Activated T-helper 1 cell treated with anti-CD3 and anti-CD28 coated beads, Interleukin-2, amount 50 U/mL, for 16 hours (primary cell): ENCODE data around the gene BRD2.

Experiments used
- DNase-seq, 2 donors: peaks; one replicate each; pipeline ENCODE4 v3.0.0-alpha.2; 2020; ENCODE audit warnings: low read depth in 1 of 2, low spot score in 1 of 2

The BRD2 gene

DNA sequence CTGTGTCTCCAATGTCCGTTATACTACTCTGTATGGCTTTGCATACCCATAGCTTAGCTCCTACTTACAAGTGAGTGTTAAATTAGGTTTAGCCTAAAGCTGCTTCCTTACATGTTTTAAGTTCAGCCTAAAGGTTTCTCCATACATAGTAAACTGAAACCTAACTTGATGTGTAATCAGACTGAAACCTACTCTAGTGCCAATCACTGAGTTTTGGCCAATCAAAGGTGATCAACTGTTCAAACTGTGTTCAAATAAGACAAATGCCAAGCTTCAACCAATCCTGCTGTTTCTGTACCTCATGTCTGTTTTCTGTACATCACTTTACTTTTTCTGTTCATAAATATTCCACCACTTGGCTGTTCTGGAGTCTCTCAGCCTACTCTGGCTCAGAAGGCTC lies 21.0 kb downstream of the BRD2 start:
- DNase-seq = no peak

DNA sequence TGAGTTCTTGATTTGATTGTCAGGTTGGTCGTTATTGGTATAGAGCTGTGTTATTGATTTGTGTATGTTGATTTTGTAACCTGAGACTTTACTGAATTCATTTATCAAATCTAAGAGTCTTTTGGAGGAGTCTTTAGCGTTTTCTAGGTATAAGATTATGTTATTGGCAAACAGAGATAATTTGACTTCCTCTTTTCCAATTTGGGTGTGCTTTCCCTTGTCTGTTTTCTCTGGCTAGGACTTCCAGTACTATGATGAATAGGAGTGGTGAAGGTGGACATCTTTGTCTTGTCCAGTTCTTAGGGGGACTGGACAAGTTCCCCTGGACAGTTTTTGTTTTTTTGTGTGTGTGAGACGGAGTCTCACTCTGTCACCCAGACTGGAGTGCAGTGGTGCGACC lies 23.6 kb downstream of the BRD2 start:
- no peak for DNase-seq

DNA sequence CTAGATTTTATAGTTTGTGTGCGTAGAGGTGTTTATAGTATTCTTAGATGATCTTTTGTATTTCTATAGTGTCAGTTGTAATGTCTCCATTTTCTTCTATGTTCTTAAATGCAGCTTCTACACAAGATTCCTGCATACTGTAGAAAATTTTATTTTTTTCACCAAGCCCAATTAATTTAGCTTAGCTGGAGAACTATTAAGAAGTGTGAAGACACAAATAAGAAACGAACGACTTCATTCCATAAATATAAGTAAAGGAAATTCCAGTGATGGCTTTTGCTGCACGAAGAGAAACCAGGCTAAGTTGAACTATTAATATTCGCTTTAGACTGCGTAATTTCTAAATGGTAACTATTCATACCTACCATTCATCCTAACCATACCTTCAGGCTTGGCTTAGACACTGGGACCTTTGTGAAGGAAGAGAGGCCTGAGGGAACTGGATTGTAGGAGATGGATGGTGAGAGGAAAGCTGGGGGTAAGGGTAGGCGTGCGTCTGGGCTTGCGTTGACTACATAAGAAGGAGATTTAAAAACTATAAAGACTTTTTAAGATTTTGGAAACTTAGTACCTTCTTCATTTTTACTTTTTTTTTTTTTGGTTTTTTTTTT lies 25.1 kb downstream of the BRD2 start:
- DNase-seq = no peak

DNA sequence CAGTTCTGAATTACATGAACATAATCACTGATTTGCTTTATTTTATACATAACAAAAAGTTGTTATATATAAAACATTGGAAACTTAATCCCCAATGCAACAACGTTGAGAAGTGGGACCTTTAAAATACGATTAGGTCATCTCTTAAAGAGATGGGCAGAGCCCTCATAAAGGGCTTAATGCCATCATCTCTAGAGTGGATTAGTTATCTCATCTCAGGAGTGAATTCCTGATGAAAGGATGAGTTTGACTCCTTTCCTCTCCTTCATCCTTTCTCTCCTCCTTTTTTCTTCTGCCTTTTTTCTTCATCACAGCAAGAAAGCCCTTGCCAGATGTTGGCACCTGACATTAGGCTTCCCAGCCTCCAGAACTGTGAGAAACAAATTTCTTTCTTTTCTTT lies 27.1 kb downstream of the BRD2 start:
- no peak for DNase-seq

DNA sequence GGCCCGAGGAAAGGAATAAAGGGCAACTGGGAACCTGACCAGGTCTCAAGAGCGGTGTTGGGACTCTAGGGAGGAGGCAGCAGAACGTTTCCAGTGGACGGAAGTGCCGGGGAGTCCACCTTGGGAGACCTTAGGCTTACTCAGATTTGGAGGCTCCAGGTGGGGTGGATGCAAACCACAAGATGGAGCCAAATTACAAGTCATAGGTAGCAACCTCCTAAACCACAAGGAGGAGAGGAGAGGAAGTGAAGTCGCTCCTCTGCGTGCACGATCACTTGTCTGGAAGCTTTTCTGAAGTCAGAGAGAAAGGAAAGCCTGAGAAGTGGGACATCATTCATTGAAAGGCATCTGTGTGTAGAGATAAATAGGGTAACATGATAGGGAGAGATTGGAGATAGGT lies 31.7 kb downstream of the BRD2 start:
- DNase-seq = no peak

DNA sequence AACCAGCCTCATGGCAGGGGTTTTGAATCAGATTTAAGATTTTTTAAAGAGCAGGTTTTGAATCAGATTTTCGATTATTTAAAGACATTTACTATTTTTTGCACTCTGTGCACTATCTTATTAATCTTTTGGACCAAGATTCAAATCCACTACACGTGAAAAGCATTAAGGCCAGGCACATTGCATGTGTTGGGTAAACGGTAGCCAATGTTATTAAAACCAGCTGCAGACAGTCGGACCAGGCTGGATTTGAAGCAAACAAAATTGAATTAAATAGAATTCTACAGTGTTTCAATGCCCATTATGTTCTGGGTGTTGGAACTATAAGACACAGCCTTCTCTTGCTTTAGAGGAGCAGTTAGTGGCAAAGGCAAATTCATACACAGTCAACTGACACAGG lies 33.3 kb downstream of the BRD2 start:
- DNase-seq = no peak

DNA sequence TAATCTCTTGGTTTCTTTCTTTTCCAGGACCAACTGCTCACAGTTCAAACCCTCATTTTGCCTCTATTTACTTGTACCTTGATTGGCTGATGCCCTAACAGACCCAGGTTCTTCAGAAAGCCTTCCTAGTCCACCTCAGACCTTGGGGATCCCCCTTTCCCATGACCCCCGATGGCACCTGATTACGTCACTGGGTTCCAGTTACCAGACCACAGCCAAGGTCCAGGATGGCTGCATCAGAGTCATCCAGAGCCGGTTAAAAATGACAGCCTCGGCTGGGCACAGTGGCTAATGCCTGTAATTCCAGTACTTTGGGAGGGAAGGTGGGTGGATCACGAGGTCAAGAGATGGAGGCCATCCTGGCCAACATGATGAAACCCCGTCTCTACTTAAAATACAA lies 36.5 kb downstream of the BRD2 start:
- no peak for DNase-seq

DNA sequence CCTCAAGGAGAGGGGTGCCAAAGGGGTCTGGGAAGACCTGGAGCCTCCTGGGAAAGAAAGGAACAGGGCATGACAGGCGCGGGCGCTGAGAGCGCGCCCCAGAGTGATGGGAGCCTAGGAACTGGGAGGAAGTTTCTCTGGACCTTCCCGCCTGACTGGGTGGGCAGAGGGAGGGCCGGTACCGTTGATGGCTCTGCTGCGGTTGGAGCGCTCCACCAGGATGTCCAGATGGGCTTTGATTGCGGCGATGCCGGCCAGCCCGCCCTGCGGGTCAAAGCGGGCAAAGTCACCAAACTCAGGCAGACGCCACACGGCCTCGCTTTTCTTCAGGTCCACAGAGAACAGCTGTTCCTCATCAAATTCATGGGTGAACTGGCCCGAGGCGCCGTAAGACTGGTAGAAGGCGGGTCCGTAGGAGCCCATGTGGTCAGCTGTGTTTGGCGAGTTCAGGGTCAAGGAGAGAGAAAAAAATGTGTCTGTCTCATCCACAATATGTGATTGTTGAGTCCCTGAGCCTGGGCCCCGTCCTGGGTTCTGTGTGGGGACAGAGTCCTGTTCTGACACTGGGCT lies 39.5 kb downstream of the BRD2 start:
- DNase-seq = no peak

DNA sequence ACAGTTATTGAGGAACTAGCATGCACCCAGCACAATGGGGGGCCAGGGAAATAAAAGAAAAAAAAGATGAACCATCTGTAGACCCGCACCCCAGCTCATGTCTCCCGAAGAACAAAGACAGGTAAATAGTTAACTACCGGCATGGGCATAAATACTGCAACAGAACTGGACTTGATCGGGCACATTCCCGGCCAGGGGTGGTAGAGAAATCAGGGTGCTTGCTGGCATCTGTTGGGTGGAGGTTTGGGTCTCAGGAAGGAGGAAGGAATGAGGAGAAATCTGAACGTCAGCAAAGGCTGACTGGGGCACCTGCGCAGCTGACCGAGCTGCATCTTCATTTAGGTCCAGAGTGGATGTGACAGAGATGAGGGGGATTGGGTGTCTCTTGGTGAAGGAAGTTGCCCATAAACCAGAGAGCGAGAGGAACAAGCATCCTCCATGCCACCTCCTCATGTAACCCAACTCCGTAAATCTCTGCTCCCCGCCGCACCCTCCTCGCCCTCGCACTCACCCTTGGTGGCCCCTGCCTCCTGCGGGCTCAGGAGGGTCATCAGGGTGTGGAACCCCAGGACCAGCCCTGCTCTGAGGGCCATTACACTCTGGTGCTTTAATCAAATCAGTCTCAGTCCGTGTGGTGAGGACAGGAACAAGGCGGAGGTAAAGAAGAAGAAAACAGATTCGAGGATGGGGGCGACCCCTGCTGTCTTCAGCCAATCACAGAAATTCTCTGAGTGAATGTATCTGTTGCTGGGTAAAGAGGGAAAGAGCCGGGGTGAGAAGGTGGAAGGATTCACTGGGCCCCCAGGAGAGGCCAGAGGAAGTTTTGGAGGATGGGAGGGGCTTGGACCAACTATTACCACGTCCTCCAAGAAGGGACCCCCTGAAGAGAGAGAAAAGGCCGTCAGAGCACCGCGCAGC lies 40.8 kb downstream of the BRD2 start, which contains the start of gene HLA-DOA:
TSS of gene HLA-DOA (minus strand) at position 648 of the 918 bp plus-strand sequence.
- DNase-seq = no peak

DNA sequence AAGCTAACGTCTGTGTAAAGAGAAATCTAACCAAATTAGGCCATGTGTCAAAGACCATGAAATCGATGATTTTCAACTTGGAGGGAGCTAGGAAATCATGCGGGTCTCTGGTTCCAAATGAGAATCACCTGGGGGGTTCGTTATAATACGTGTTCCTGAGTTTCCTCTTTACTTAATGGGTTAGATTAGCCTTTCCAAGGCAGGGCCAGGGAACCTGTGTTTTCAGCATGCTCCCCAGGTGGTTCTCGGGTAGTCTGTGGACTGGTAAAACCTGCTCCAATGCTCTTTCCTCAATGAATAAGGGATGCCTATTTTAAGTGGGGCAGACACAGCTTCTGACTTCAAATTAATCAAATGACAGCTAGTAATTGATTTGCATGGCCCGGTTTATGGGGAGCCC lies 42.0 kb downstream of the BRD2 start:
- DNase-seq = no peak

DNA sequence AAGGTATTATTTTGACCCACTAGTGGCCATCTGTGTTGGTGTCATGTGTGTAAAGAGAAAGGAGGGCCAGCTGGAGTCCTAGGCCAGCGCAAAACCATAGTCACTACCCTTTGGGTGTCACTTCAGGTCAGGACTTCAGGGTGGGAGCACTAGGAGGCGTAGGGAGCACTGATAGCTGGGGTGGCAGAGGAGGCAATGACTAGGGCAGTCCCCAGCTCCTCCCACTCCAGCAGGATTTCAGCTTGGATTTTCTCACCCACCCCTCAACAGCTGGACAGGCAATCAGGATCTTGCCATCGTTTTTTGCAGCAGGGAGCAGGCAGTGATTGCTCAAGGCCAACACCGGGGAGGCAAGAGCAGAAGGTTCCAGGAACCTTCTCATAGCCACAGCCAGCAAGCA lies 45.2 kb downstream of the BRD2 start:
- no peak for DNase-seq

DNA sequence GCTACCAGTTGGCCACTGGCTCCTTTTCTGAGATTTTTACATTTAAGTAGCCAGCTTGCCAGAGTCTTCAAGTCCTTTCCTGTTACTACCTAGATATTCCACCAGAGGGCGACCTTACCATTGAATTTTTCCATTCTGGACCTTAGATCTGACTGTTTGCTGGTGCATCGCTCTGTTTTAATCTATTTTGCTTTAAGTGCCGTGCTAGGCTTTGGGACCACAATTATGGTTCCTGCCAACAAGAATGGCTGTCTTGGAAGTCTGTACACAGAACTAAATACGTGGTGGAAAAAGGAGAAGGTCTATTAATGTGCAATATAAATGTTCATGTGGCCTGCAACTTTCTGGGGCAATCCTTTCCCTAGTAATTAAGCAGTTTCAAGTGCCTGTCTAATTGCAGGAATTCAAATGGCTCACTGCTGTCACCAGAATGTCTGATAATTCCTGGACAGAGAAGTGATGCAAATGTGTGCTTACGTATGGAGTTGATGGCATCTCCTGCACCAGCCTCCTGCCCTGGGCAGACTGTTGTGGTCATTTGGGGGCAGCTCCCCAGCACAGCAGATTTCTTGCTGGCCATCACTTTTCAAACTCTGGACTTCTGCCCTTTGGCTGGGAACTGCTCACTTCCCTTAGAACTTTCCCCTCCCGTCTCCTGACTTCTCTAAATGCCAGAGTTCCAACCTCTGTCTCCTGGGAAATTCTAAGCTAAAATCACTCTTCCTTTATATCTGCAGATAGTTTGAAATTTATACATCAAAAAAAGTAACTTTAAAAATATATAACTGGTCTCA lies 46.6 kb downstream of the BRD2 start:
- DNase-seq = no peak

DNA sequence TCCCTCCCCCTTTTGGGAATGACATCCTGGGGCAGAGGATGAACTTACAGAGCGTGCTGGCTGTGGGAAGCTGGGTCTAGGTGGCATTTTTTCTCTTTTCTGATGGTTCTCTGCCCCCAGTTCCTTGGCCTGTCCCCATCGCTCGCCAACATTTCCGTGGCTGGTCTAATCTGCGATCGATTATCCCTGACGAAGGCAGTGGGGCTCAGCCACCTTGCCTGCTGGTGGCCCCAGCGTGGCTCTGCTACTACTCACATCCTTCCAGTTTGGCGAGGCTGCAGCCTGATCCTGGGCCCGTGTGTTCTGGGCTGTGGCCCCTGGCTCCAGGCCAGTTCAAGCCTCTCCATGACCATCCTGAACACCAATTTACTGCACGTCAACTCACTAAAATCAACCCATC lies 47.4 kb downstream of the BRD2 start:
- DNase-seq = no peak

DNA sequence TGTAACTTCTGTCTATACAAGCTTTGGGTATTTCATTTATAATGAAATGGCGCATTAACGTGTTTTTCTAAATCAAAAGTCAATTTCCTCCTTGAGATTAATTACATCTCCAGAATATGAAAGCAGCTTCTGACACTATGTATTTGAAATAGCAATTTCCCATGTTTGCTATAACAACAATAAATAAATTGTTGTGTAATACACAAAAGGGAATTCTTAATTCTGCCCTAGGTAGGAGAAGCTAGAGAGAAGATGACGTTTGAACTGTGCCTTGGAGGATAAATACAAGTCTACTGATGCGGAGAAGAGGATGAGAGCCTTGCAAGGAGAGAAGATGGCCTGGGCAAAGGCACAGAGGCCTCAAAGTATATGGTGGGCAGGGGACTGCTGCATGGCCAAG lies 48.6 kb downstream of the BRD2 start:
- no peak for DNase-seq

DNA sequence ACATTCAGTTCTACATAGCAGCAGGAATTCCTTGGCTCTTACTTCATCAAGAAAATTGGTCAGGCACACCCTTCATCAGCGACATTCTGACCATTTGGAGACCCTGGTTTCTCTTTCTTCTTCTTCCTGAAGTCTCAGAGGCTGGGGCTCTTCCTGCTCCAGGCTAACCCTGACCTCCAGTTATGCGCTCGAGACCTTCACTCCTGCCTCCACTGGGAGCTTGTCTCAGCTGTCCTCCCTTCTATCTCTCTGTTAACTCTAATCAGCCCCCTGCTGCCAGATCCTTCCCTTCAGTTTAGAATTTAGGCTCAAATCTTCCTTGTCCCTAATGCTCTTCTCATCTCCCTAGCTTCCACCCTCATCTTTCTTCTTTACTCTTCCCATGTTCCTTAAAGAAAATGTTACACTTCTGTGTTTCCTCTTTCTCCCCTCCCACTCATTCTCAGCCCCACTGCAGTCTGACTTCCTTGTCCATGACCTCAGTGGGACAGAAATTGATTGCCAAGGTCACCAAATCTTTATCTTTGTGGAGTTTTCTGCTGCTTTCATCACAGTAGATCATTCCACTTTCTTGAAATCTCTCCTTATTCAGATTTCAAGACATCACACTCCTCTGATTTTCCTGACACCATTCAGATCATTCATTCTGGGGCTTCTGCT lies 49.4 kb downstream of the BRD2 start:
- DNase-seq = no peak

DNA sequence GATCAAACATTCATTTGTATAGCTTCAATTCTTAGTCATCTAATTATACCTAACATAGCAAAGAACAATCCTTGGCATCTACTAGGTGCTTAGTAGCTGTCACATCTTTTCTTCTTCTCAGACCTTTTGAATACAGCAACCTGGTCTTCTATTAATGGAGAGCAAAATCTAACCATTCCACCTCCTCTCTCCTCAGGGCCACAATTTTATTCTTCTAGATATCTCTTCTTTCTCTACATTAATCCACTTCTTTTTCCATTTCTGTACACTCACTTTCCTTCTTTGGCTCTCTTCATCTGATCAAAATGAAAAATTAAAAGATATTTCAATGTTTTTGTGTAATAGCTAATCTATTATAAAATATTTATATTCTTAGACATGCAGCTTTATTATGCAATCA lies 50.0 kb downstream of the BRD2 start:
- no peak for DNase-seq

DNA sequence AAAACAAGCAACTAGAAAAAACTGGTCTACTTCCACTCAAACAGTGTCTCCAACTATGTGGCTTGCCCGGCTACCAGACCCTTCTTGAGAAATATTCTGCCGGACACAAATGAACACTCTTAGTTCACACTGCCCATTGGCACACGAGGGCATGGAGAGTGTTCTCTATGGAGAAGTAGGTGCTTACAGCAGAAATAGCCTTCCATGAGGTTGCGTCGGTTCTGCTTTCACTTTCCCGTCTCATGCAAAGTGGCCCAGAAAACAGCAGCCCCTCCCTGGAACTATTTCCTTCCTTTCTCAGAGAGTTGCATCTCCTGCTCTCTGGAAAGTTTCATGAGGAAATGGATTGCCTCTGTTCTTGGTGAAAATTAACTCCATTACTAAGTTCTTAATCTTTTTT lies 50.5 kb downstream of the BRD2 start:
- DNase-seq = no peak

DNA sequence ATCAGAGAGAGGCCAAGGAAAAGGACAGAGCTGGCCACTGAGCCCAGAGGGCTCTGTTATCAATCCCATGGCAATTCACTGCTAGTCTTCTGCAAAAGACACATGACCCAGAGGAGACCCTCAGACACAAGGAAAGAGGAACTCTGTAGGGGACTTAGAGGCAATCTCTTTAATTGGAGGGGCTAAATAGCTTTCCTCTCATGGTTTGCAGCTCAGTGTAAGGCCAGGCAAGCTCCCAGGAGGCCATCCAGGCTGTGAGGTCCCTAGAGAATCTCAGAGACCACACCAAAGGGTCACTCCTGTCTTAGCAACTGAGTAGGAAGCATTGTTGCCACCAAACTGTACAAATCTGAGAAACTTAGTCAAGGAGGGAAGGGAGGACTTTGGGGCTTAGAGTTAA lies 51.0 kb downstream of the BRD2 start:
- no peak for DNase-seq

DNA sequence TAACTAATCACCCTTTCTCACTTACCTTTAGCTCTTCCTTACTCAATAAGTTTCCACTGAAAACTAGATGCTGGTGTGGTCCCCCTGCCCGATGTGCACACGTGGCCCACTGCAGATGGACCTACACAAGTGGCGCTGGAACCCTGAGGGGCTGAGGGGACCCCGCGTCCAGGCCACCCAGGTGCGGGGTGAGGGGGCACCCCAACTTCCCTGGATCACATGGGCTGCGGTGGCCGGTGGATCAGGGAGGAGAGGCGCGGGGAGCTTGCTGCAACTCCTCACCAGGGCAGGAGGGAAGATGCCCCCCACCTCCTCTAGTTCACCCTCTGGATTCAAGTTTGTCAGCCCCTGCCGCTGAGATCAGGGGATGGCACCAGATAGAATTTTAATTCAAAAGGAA lies 53.5 kb downstream of the BRD2 start:
- DNase-seq = no peak

DNA sequence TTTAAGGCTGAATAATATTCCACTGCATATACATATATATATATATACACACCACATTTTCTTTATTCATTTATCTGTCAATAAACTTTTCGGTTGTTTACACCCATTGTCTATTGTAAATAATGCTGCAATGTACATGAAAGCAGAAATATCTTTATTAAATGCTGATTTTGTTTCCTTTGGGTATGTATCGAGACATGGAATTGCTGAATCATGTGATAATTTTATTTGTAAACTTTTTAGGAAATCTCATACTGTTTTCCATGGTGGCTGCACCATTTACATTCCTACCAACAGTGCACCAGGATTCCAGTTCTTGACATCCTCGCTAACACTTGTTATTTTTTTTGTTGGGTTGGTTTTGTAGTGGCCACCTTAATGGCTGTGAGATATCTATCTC lies 55.1 kb downstream of the BRD2 start:
- no peak for DNase-seq

DNA sequence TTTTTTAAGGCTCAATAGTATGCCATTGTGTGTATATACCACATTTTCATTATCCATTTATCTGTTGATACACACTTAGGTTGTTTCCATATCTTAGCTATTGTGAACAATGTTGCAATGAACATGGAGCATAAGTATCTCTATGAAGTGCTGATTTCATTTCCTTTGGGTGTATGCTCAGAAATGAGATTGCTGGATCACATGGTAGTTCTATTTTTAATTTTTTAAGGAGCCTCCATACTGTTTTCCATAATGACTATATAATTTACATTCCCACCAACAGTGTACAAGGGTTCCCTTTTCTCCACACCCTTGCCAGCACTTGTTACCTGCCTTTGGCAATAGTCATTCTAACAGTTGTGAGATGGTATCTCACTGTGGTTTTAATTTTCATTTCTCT lies 56.1 kb downstream of the BRD2 start:
- DNase-seq = no peak
